HepG2 (cell line): Measurements from ENCODE around the gene STYXL1. TPM values are rescaled to one million over a fixed set of nuclear protein-coding genes. Genes with fewer than 3 reads are reported as not detected.
A peak's percentile ranks its signal among the peaks of the same experiment; 100 is the strongest.

Experiments used
- CAMTA2 ChIP-seq: sonication (generic); formaldehyde crosslinking; IDR thresholded peaks from 2 replicates; pipeline ENCODE4 v1.4.0; 2020; ENCODE audit warnings: mild to moderate bottlenecking, missing genetic modification reagents, borderline replicate concordance
- CENPX ChIP-seq: sonication (generic); formaldehyde crosslinking; IDR thresholded peaks from 2 replicates; pipeline ENCODE4 v1.9.0; 2021; ENCODE audit warnings: mild to moderate bottlenecking, missing genetic modification reagents, moderate library complexity
- ETV5 ChIP-seq: IDR thresholded peaks from 2 replicates; pipeline ENCODE4 v1.6.1; 2018; ENCODE audit warnings: missing biosample characterization, missing genetic modification reagents, inconsistent platforms, borderline replicate concordance
- FOSL1 ChIP-seq: sonication (generic); formaldehyde crosslinking; IDR thresholded peaks from 2 replicates; pipeline ENCODE4 v1.9.0; 2021; ENCODE audit warnings: missing genetic modification reagents, borderline replicate concordance
- FOXA1 ChIP-seq, 2 experiments: fragments of 450-650 bp in 1 of 2; sonication (generic) in 1 of 2; formaldehyde crosslinking in 1 of 2; IDR thresholded peaks; 2 replicates each; pipeline versions ENCODE4 v1.4.0 to v1.6.1; 2016 to 2020; ENCODE audit warnings: missing genetic modification reagents in 1 of 2
- HNRNPUL1 ChIP-seq: fragments of 200-400 bp; formaldehyde crosslinking; IDR thresholded peaks from 2 replicates; pipeline ENCODE4 v1.6.1; 2017; ENCODE audit warnings: low read depth, mild to moderate bottlenecking, low read length, moderate library complexity
- LBX2 ChIP-seq: sonication (generic); formaldehyde crosslinking; IDR thresholded peaks from 2 replicates; pipeline ENCODE4 v1.5.0; 2020; ENCODE audit warnings: missing genetic modification reagents, mild to moderate bottlenecking, borderline replicate concordance
- MBD4 ChIP-seq: IDR thresholded peaks from 2 replicates; pipeline ENCODE4 v1.6.1; 2012; ENCODE audit warnings: low read length, inconsistent platforms, borderline replicate concordance
- MXD3 ChIP-seq: IDR thresholded peaks from 2 replicates; pipeline ENCODE4 v1.6.1; 2016; ENCODE audit warnings: mild to moderate bottlenecking, missing biosample characterization, missing genetic modification reagents
- MYNN ChIP-seq: sonication (generic); formaldehyde crosslinking; IDR thresholded peaks from 2 replicates; pipeline ENCODE4 v1.4.0; 2020; ENCODE audit warnings: mild to moderate bottlenecking, low read depth, missing genetic modification reagents
- NCOA5 ChIP-seq: sonication (generic); formaldehyde crosslinking; IDR thresholded peaks from 2 replicates; pipeline ENCODE4 v1.4.0; 2020; ENCODE audit warnings: missing genetic modification reagents
- PRMT3 ChIP-seq: sonication (generic); formaldehyde crosslinking; IDR thresholded peaks from 2 replicates; pipeline ENCODE4 v1.8.1; 2022; ENCODE audit warnings: low read depth, mild to moderate bottlenecking, moderate library complexity, missing genetic modification reagents, borderline replicate concordance
- RARA ChIP-seq: IDR thresholded peaks from 2 replicates; pipeline ENCODE4 v1.6.1; 2016; ENCODE audit warnings: missing genetic modification reagents, missing compliant biosample characterization
- RCOR2 ChIP-seq: IDR thresholded peaks from 2 replicates; pipeline ENCODE4 v1.6.1; 2016; ENCODE audit warnings: missing biosample characterization, missing genetic modification reagents
- SNAPC5 ChIP-seq: sonication (generic); formaldehyde crosslinking; IDR thresholded peaks from 2 replicates; pipeline ENCODE4 v1.8.1; 2023; ENCODE audit warnings: mild to moderate bottlenecking, missing genetic modification reagents, borderline replicate concordance
- ZFP36L2 ChIP-seq: sonication (generic); formaldehyde crosslinking; IDR thresholded peaks from 2 replicates; pipeline ENCODE4 v1.4.0; 2020; ENCODE audit warnings: missing genetic modification reagents
- ZFX ChIP-seq: sonication (generic); formaldehyde crosslinking; IDR thresholded peaks from 2 replicates; pipeline ENCODE4 v1.4.0; 2020; ENCODE audit warnings: mild to moderate bottlenecking, low read depth, missing genetic modification reagents, moderate library complexity
- ZMAT3 ChIP-seq: sonication (generic); formaldehyde crosslinking; conservative IDR thresholded peaks from 2 replicates; pipeline ENCODE4 v1.7.0; 2021; ENCODE audit warnings: missing genetic modification reagents
- ZNF136 ChIP-seq: sonication (generic); formaldehyde crosslinking; IDR thresholded peaks from 2 replicates; pipeline ENCODE4 v1.8.1; 2022; ENCODE audit warnings: low read depth, mild to moderate bottlenecking, moderate library complexity, missing genetic modification reagents
- ZNF264 ChIP-seq: sonication (generic); formaldehyde crosslinking; IDR thresholded peaks from 2 replicates; pipeline ENCODE4 v1.4.0; 2020; ENCODE audit warnings: missing genetic modification reagents
- ZNF333 ChIP-seq: sonication (generic); formaldehyde crosslinking; IDR thresholded peaks from 2 replicates; pipeline ENCODE4 v1.4.0; 2020; ENCODE audit warnings: mild to moderate bottlenecking, missing genetic modification reagents, borderline replicate concordance
- ZNF512B ChIP-seq: sonication (generic); formaldehyde crosslinking; IDR thresholded peaks from 2 replicates; pipeline ENCODE4 v1.5.1; 2020; ENCODE audit warnings: missing genetic modification reagents, mild to moderate bottlenecking, borderline replicate concordance
- polyA plus RNA-seq, 8 experiments: library from polyadenylated mRNA; depleted of rRNA in 3 of 8; stranded (reverse) in 7 of 8; unstranded in 1 of 8; fragments of >200 nt; fragmentation: Illumina TruSeq in 4 of 8; extraction: Trizol in 4 of 8; gene quantifications; 2 replicates each; pipeline versions ENCODE4 v1.2.1 to v1.2.3, GENCODE V29; 2011 to 2016; ENCODE audit warnings: low read depth in 4 of 8, missing spikeins in 1 of 8, mixed read lengths in 1 of 8; ENCODE audit not compliant: insufficient read depth in 1 of 8
- total RNA-seq, 5 experiments: library from RNA; depleted of rRNA; stranded (reverse); fragments of >200 nt; fragmentation: Illumina TruSeq; extraction: Trizol; gene quantifications; 2 replicates each; pipeline ENCODE4 v1.2.3, GENCODE V29; 2016; ENCODE audit warnings: low read depth in 1 of 5
- TF ChIP-seq, protein P1 (sequence below): sonication (generic); formaldehyde crosslinking; IDR thresholded peaks from 2 replicates; pipeline ENCODE4 v1.5.0; 2020; ENCODE audit warnings: mild to moderate bottlenecking, missing genetic modification reagents

The STYXL1 gene
- total and polyA plus RNA-seq, 2 of the 13 experiments (the other 11 are each of a cell fraction or from before 2014, with no cell fraction given), result 23.9 to 38.3 TPM

DNA sequence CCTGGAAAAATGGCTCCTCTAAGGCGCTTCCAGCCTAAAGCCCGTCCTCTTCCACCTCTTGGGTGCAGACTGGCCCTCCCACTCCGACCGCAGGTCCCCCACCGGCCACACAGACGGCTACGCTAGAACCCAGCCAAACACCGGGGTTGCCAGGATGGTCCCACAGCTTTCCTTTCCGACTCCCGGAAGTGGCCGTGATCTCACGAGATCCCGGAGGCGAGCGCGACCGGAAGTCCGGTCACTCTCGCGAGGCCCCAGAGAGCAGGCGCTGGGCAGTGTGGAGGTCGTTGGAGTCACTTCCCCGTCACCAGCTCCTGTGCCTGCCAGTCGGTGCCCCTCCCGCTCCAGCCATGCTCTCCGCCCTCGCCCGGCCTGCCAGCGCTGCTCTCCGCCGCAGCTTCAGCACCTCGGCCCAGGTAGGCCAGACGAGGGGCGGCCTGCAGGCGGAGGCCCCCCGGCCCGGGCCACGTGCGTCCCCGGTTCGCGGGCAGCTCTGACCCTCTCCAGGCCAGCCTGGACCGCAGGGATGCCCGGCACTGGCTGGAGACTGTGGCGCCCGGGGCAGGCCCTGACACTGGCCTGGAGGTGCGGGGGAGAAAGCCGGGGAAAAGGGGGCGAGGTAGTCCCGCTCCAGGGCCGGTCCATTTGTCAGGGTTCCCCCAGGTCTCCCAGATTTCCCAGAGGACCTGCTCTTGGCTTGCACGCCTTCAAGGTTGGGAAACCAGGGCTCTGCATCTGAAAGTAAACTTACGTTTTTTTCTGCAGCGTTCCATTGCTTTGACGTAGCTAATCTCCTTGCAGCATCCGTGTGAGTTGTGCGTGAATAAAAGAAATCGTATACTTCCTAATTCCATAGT is at the start of gene STYXL1, which contains the start of gene MDH2 (continued):
- TF ChIP-seq HNRNPUL1 (no peak), ZNF333 (CRISPR knock-in tag) (peak; percentile 55; the same call in 1 of the 2 replicates), ZFP36L2 (no peak), PRMT3 (CRISPR knock-in tag) (0 out of 2 replicates have a peak, but pooled peaks have one; percentile 31), ETV5 (peak; percentile 92), LBX2 (CRISPR knock-in tag) (no peak; the same call in 1 of the 2 replicates), MYNN (no peak; the same call in 1 of the 2 replicates), NCOA5 (CRISPR knock-in tag) (no peak), RARA (CRISPR knock-in tag) (peak; percentile 34), RCOR2 (CRISPR knock-in tag) (no peak), ZNF136 (no peak; the same call in 1 of the 2 replicates), CENPX (CRISPR knock-in tag) (no peak), ZFX (peak; percentile 98), MXD3 (peak; percentile 94), FOSL1 (no peak), SNAPC5 (CRISPR knock-in tag) (no peak), FOXA1 (IDR thresholded peaks at IDR 0.05) (no peak), FOXA1 (CRISPR knock-in tag; IDR thresholded peaks at IDR 0.05) (peak; percentile 32; the same call in 1 of the 2 replicates), CAMTA2 (CRISPR knock-in tag) (0 out of 2 replicates have a peak, but pooled peaks have one; percentile 46), ZMAT3 (CRISPR knock-in tag) (peak; percentile 69; the same call in 1 of the 2 replicates), MBD4 (no peak), ZNF264 (peak; percentile 86), ZNF512B (no peak)
- TF ChIP-seq, protein P1, sequence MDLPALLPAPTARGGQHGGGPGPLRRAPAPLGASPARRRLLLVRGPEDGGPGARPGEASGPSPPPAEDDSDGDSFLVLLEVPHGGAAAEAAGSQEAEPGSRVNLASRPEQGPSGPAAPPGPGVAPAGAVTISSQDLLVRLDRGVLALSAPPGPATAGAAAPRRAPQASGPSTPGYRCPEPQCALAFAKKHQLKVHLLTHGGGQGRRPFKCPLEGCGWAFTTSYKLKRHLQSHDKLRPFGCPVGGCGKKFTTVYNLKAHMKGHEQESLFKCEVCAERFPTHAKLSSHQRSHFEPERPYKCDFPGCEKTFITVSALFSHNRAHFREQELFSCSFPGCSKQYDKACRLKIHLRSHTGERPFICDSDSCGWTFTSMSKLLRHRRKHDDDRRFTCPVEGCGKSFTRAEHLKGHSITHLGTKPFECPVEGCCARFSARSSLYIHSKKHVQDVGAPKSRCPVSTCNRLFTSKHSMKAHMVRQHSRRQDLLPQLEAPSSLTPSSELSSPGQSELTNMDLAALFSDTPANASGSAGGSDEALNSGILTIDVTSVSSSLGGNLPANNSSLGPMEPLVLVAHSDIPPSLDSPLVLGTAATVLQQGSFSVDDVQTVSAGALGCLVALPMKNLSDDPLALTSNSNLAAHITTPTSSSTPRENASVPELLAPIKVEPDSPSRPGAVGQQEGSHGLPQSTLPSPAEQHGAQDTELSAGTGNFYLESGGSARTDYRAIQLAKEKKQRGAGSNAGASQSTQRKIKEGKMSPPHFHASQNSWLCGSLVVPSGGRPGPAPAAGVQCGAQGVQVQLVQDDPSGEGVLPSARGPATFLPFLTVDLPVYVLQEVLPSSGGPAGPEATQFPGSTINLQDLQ (CRISPR knock-in tag), result no peak
